ENCODE data around the gene OR5AU1. TPM values are rescaled to one million over a fixed set of nuclear protein-coding genes. Genes with fewer than 3 reads are reported as not detected.

OR5AU1 gene
- total RNA-seq, 1 experiment from 2014 or later: not detected

- H3K4me2 ChIP-seq: no peak overlapping the region
- no peaks in the 10 kb centered on the region for H4K20me1 ChIP-seq (ENCODE audit: insufficient read depth)
- H3K9me2 ChIP-seq (ENCODE audit: insufficient read depth): no peaks in the 10 kb centered on the region
- CTCF ChIA-PET: no interaction called here
- intact Hi-C loops (cut with micrococcal nuclease; ENCODE audit: unreplicated experiment): no loop called here
- TF ChIP-seq CTCF (conservative IDR thresholded peaks at IDR 0.05) (no peak), EZH2 (IDR thresholded peaks at IDR 0.05; ENCODE audit: low read depth) (no peak)
- BruUV-seq (replicated peaks): no TSS peak
- H3K79me2 ChIP-seq (ENCODE audit: low read depth): no peaks in the 10 kb centered on the region
- POLR2A ChIA-PET (ENCODE audit: unreplicated experiment): no interaction called here
- no peaks in the 10 kb centered on the region for H3F3A ChIP-seq (ENCODE audit: insufficient read depth, low read depth)
- no peak overlapping the region for H3K4me3 ChIP-seq
- H3K36me3 ChIP-seq (ENCODE audit: low read depth): no peaks in the 10 kb centered on the region
- no peak overlapping the region for H3K27ac ChIP-seq
- H2AFZ ChIP-seq: no peak overlapping the region
- no peaks in the 10 kb centered on the region for H3K27me3 ChIP-seq (ENCODE audit: insufficient read depth, low read depth)
- H3K9me3 ChIP-seq (ENCODE audit: insufficient read depth, low read depth): no peaks in the 10 kb centered on the region
- no peak for DNase-seq
- no peaks in the 10 kb centered on the region for H3K4me1 ChIP-seq (replicated peaks; ENCODE audit: insufficient read depth)
These were observed 34.7 kb downstream of the OR5AU1 start for GRCh38 chr14:21121122-21121521.

GRCh38 chr14:21120686-21121085 lies 35.2 kb downstream of the OR5AU1 start:
- Histone ChIP-seq H4K20me1 (ENCODE audit: insufficient read depth) (no peaks in the 10 kb centered on the region), H3K27me3 (ENCODE audit: insufficient read depth, low read depth) (no peaks in the 10 kb centered on the region), H3K4me1 (replicated peaks; ENCODE audit: insufficient read depth) (no peaks in the 10 kb centered on the region), H3K79me2 (ENCODE audit: low read depth) (no peaks in the 10 kb centered on the region), H3K9me3 (ENCODE audit: insufficient read depth, low read depth) (no peaks in the 10 kb centered on the region), H3K4me2 (no peak overlapping the region), H3K36me3 (ENCODE audit: low read depth) (no peaks in the 10 kb centered on the region), H3K4me3 (no peak overlapping the region), H3F3A (ENCODE audit: insufficient read depth, low read depth) (no peaks in the 10 kb centered on the region), H3K27ac (no peak overlapping the region), H2AFZ (no peak overlapping the region), H3K9me2 (ENCODE audit: insufficient read depth) (no peaks in the 10 kb centered on the region)
- no peak for DNase-seq
- no TSS peak for BruUV-seq (replicated peaks)
- ChIA-PET POLR2A (ENCODE audit: unreplicated experiment) (no interaction called here), CTCF (no interaction called here)
- TF ChIP-seq EZH2 (IDR thresholded peaks at IDR 0.05; ENCODE audit: low read depth) (no peak), CTCF (conservative IDR thresholded peaks at IDR 0.05) (no peak)
- intact Hi-C loops (cut with micrococcal nuclease; ENCODE audit: unreplicated experiment): no loop called here

- no peaks in the 10 kb centered on the region for H3K9me2 ChIP-seq (ENCODE audit: insufficient read depth)
- CTCF ChIA-PET: no interaction called here
- intact Hi-C loops (cut with micrococcal nuclease; ENCODE audit: unreplicated experiment): no loop called here
- no peak for DNase-seq
- no peaks in the 10 kb centered on the region for H3K79me2 ChIP-seq (ENCODE audit: low read depth)
- H2AFZ ChIP-seq: no peak overlapping the region
- no peak overlapping the region for H3K4me3 ChIP-seq
- no peaks in the 10 kb centered on the region for H3K36me3 ChIP-seq (ENCODE audit: low read depth)
- H3K27ac ChIP-seq: no peak overlapping the region
- H3K4me2 ChIP-seq: no peak overlapping the region
- H4K20me1 ChIP-seq (ENCODE audit: insufficient read depth): no peaks in the 10 kb centered on the region
- no peaks in the 10 kb centered on the region for H3K27me3 ChIP-seq (ENCODE audit: insufficient read depth, low read depth)
- POLR2A ChIA-PET (ENCODE audit: unreplicated experiment): no interaction called here
- BruUV-seq (replicated peaks): no TSS peak
- H3F3A ChIP-seq (ENCODE audit: insufficient read depth, low read depth): no peaks in the 10 kb centered on the region
- TF ChIP-seq CTCF (conservative IDR thresholded peaks at IDR 0.05): no peak
- no peak for TF ChIP-seq EZH2 (IDR thresholded peaks at IDR 0.05; ENCODE audit: low read depth)
- no peaks in the 10 kb centered on the region for H3K4me1 ChIP-seq (replicated peaks; ENCODE audit: insufficient read depth)
- no peaks in the 10 kb centered on the region for H3K9me3 ChIP-seq (ENCODE audit: insufficient read depth, low read depth)
These were observed 36.9 kb downstream of the OR5AU1 start for GRCh38 chr14:21118933-21119332.
